Superior temporal gyrus (tissue), 1 donor: ENCODE measurements around the gene FAM78A.
"Not testable (repeated sequence)": the region's sequence is repeated elsewhere in the genome, so short reads cannot be mapped to it uniquely, and the experiment has no call there.

Source experiments
- DNase-seq: peaks from one replicate; pipeline ENCODE4 v3.0.0-alpha.2; 2016; ENCODE audit errors: extremely low spot score

The FAM78A gene

GRCh38 chr9:131264231-131264630 lies 12.1 kb downstream of the FAM78A start:
- no peak for DNase-seq

- DNase-seq = no peak
Measured at GRCh38 chr9:131263701-131264100, 12.6 kb downstream of the FAM78A start.

GRCh38 chr9:131263033-131263343 lies 13.3 kb downstream of the FAM78A start:
- not testable (repeated sequence) for DNase-seq

- DNase-seq = no peak
Measured at GRCh38 chr9:131262327-131263032, 13.8 kb downstream of the FAM78A start.

- DNase-seq = no peak
Measured at GRCh38 chr9:131260751-131261452, 15.4 kb downstream of the FAM78A start.

- no peak for DNase-seq
Measured at GRCh38 chr9:131259916-131260597, 16.3 kb downstream of the FAM78A start.

GRCh38 chr9:131259432-131259898 lies 16.8 kb downstream of the FAM78A start:
- no peak for DNase-seq

- no peak for DNase-seq
Measured at GRCh38 chr9:131258698-131259431, 17.4 kb downstream of the FAM78A start.

- DNase-seq = no peak
Measured at GRCh38 chr9:131258186-131258585, 18.1 kb downstream of the FAM78A start.

- no peak for DNase-seq
Measured at GRCh38 chr9:131257266-131258025, 18.9 kb downstream of the FAM78A start.

- peak; percentile 37 for DNase-seq
Measured at GRCh38 chr9:131255676-131256197, 20.6 kb downstream of the FAM78A start.

- no peak for DNase-seq
Measured at GRCh38 chr9:131254626-131255025, 21.7 kb downstream of the FAM78A start.

- DNase-seq = peak; percentile 33
Measured at GRCh38 chr9:131253891-131254491, 22.3 kb downstream of the FAM78A start.

- no peak for DNase-seq
Measured at GRCh38 chr9:131252120-131252519, 24.2 kb downstream of the FAM78A start.

- DNase-seq = no peak
Measured at GRCh38 chr9:131246618-131247017, 29.7 kb downstream of the FAM78A start.

GRCh38 chr9:131244331-131244730 lies 32.0 kb downstream of the FAM78A start:
- DNase-seq = not testable (repeated sequence)

GRCh38 chr9:131240047-131240921 lies 36.0 kb downstream of the FAM78A start:
- no peak for DNase-seq

GRCh38 chr9:131239161-131239975 lies 36.9 kb downstream of the FAM78A start:
- no peak for DNase-seq
